PC-3 (cell line): ENCODE results near the gene USF2. TPM values are rescaled to one million over a fixed set of nuclear protein-coding genes. Genes with fewer than 3 reads are reported as not detected.

ENCODE experiments used
- ATAC-seq: fragments of 200-7000 bp; cut with Tn5 transposase; 2 replicates; pipeline ENCODE4 v1.9.1; 2020; ENCODE audit warnings: mild to moderate bottlenecking, moderate library complexity
- BruUV-seq: library from RNA; stranded (reverse); fragments of 400-500 nt; replicated peaks from 2 replicates; lab custom pipeline; 2021; lab: Mats Ljungman, UMichigan
- CTCF ChIA-PET: fragments of 300-600 bp; sonication (Branson Sonifier 250); formaldehyde crosslinking; loops from one replicate; lab custom pipeline; 2022; ENCODE audit warnings: antibody characterized with exemption; lab: Charles Lee
- POLR2A ChIA-PET: fragments of 300-600 bp; sonication (Branson Sonifier 250); formaldehyde crosslinking; loops from one replicate; lab custom pipeline; 2022; ENCODE audit warnings: antibody characterized with exemption; ENCODE audit not compliant: unreplicated experiment; lab: Charles Lee
- DNase-seq: peaks from one replicate; pipeline ENCODE4 v3.0.0-alpha.2; 2015
- H2AFZ ChIP-seq: fragments of 300-600 bp; sonication (generic); 2 replicates; pipeline ENCODE4 v1.6.0; 2016; ENCODE audit warnings: antibody characterized with exemption, low read length
- H3F3A ChIP-seq: fragments of 300-600 bp; sonication (generic); one replicate; pipeline ENCODE4 v1.6.0; 2017; ENCODE audit warnings: antibody characterized with exemption, low read length, control low read depth, mild to moderate bottlenecking; ENCODE audit not compliant: unreplicated experiment
- H3K27ac ChIP-seq: fragments of 300-600 bp; sonication (generic); 2 replicates; pipeline ENCODE4 v1.5.1; 2016; ENCODE audit warnings: mild to moderate bottlenecking, low read length
- H3K27me3 ChIP-seq: fragments of 300-600 bp; sonication (generic); 2 replicates; pipeline ENCODE4 v1.6.1; 2016; ENCODE audit warnings: low read length, mixed read lengths
- H3K36me3 ChIP-seq: fragments of 300-600 bp; sonication (generic); 2 replicates; pipeline ENCODE4 v1.6.1; 2016; ENCODE audit warnings: low read depth, mixed run types, low read length, mixed read lengths
- H3K4me1 ChIP-seq: fragments of 300-600 bp; sonication (generic); 2 replicates; pipeline ENCODE4 v1.5.1; 2016; ENCODE audit warnings: low read length; ENCODE audit not compliant: insufficient read depth
- H3K4me2 ChIP-seq: fragments of 300-600 bp; sonication (generic); 2 replicates; pipeline ENCODE4 v1.6.0; 2016; ENCODE audit warnings: low read length
- H3K4me3 ChIP-seq: fragments of 300-600 bp; sonication (generic); 2 replicates; pipeline ENCODE4 v1.5.1; 2016; ENCODE audit warnings: mild to moderate bottlenecking, low read length, mixed read lengths
- H3K79me2 ChIP-seq: fragments of 300-600 bp; sonication (generic); 2 replicates; pipeline ENCODE4 v1.6.1; 2017; ENCODE audit warnings: low read length, mixed read lengths
- H3K9ac ChIP-seq: fragments of 300-600 bp; sonication (generic); 2 replicates; pipeline ENCODE4 v1.6.0; 2016; ENCODE audit warnings: mild to moderate bottlenecking, low read length
- H3K9me2 ChIP-seq: fragments of 300-600 bp; sonication (generic); replicated peaks from 2 replicates; pipeline ENCODE4 v1.6.1; 2016; ENCODE audit warnings: mixed run types, low read length, mixed read lengths
- H3K9me3 ChIP-seq: fragments of 300-600 bp; sonication (generic); 2 replicates; pipeline ENCODE4 v1.6.1; 2016; ENCODE audit warnings: low read length, mixed read lengths
- H4K20me1 ChIP-seq: fragments of 300-600 bp; sonication (generic); 2 replicates; pipeline ENCODE4 v1.6.1; 2016; ENCODE audit warnings: low read length, mixed read lengths
- CTCF ChIP-seq: fragments of 300-600 bp; sonication (generic); conservative IDR thresholded peaks from 2 replicates; pipeline ENCODE4 v1.5.1; 2017; ENCODE audit warnings: antibody characterized with exemption, low read depth, mild to moderate bottlenecking, low read length
- EZH2 ChIP-seq: fragments of 300-600 bp; sonication (generic); IDR thresholded peaks from one replicate; pipeline ENCODE4 v1.6.1; 2017; ENCODE audit warnings: antibody characterized with exemption, mild to moderate bottlenecking, low read length; ENCODE audit not compliant: unreplicated experiment
- EZH2phosphoT487 ChIP-seq: fragments of 300-600 bp; sonication (generic); IDR thresholded peaks from 2 replicates; pipeline ENCODE4 v1.6.1; 2018; ENCODE audit warnings: mild to moderate bottlenecking, antibody characterized with exemption, low read length, borderline replicate concordance
- intact Hi-C: fragments of 100-400 bp; cut with micrococcal nuclease; formaldehyde crosslinking; loops from 2 replicates; pipeline ENCODE4 v1.9.0; 2023
- total RNA-seq: library from RNA; depleted of rRNA; stranded (reverse); fragments of >200 nt; gene quantifications from 2 replicates; pipeline ENCODE4 v1.2.3, GENCODE V29; 2014

The USF2 gene
- total RNA-seq, 1 experiment from 2014 or later = 102 TPM

GRCh38 chr19:35300339-35300649, 31.5 kb downstream of the USF2 start:
- intact Hi-C loops = no loop called here
- H3K36me3 ChIP-seq = no peaks in the 10 kb centered on the region
- BruUV-seq = no TSS peak
- TF ChIP-seq EZH2 (no peak), CTCF (no peak), EZH2phosphoT487 (no peak)
- H3K9ac ChIP-seq = no peak overlapping the region
- DNase-seq (no peak), ATAC-seq (no peak)
- H3K9me3 ChIP-seq = no peaks in the 10 kb centered on the region
- H3K79me2 ChIP-seq = no peaks in the 10 kb centered on the region
- CTCF ChIA-PET = no interaction called here
- H3K4me3 ChIP-seq = no peak overlapping the region
- POLR2A ChIA-PET = no interaction called here
- no peak overlapping the region for H3K27ac ChIP-seq
- no peaks in the 10 kb centered on the region for H3K9me2 ChIP-seq
- H2AFZ ChIP-seq = no peak overlapping the region
- H3K4me1 ChIP-seq = no peaks in the 10 kb centered on the region
- no peak overlapping the region for H3K4me2 ChIP-seq
- H4K20me1 ChIP-seq = no peaks in the 10 kb centered on the region
- H3F3A ChIP-seq = no peaks in the 10 kb centered on the region
- no peaks in the 10 kb centered on the region for H3K27me3 ChIP-seq

- Histone ChIP-seq H3K4me3 (no peak overlapping the region), H3K27ac (no peak overlapping the region), H2AFZ (no peak overlapping the region), H3K27me3 (no peaks in the 10 kb centered on the region), H3K4me1 (no peaks in the 10 kb centered on the region), H3K79me2 (no peaks in the 10 kb centered on the region), H3K9me2 (no peaks in the 10 kb centered on the region), H3K4me2 (no peak overlapping the region), H3K9ac (no peak overlapping the region), H3F3A (no peaks in the 10 kb centered on the region), H4K20me1 (no peaks in the 10 kb centered on the region), H3K9me3 (no peaks in the 10 kb centered on the region), H3K36me3 (no peaks in the 10 kb centered on the region)
- ATAC-seq (no peak), DNase-seq (no peak)
- TF ChIP-seq EZH2phosphoT487 (no peak), CTCF (no peak), EZH2 (no peak)
- POLR2A ChIA-PET = no interaction called here
- no TSS peak for BruUV-seq
- intact Hi-C loops = no loop called here
- CTCF ChIA-PET = no interaction called here
Observed at GRCh38 chr19:35301961-35302360, 33.2 kb downstream of the USF2 start.

- no peaks in the 10 kb centered on the region for H4K20me1 ChIP-seq
- no peaks in the 10 kb centered on the region for H3F3A ChIP-seq
- no peak overlapping the region for H3K4me2 ChIP-seq
- ChIA-PET CTCF (no interaction called here), POLR2A (no interaction called here)
- ATAC-seq (no peak), DNase-seq (no peak)
- H3K4me3 ChIP-seq = no peak overlapping the region
- no peaks in the 10 kb centered on the region for H3K9me2 ChIP-seq
- no peak overlapping the region for H2AFZ ChIP-seq
- no peaks in the 10 kb centered on the region for H3K79me2 ChIP-seq
- intact Hi-C loops = no loop called here
- no peaks in the 10 kb centered on the region for H3K9me3 ChIP-seq
- TF ChIP-seq EZH2 = no peak
- no peak for TF ChIP-seq EZH2phosphoT487
- TF ChIP-seq CTCF = no peak
- no peaks in the 10 kb centered on the region for H3K27me3 ChIP-seq
- no peaks in the 10 kb centered on the region for H3K4me1 ChIP-seq
- no peaks in the 10 kb centered on the region for H3K36me3 ChIP-seq
- H3K9ac ChIP-seq = no peak overlapping the region
- BruUV-seq = no TSS peak
- no peak overlapping the region for H3K27ac ChIP-seq
Observed at GRCh38 chr19:35302446-35302845, 33.7 kb downstream of the USF2 start.
